PC-9 (cell line): ENCODE results near the gene AKAP13.

Experiments used
- CTCF ChIP-seq: fragments of 200-600 bp; sonication (generic); conservative IDR thresholded peaks from 2 replicates; pipeline ENCODE4 v1.6.1; 2017; ENCODE audit warnings: mixed run types, antibody characterized with exemption, mild to moderate bottlenecking, moderate library complexity
- EZH2 ChIP-seq: fragments of 200-600 bp; sonication (generic); IDR thresholded peaks from 2 replicates; pipeline ENCODE4 v1.8.0; 2017; ENCODE audit warnings: antibody characterized with exemption, low read depth

DNA sequence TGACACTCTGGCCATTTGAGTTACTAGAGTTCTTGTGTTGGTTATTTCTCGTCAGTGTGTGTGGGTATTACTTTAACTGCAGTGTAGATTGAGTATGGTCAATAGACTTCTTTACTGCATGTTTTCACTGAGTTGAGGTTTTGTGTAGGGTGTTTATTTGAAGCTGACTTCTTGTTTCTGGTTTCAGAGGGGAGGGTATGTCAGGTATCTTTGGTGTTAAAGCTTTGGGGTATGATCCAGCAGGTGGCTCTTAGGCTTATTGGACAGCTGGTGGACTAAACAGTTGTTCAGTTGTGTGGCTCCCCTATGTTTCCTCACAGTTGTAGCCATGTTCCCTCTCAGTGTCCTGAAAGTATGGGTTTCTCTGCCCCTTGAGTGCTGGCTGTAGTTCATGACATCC lies 72.0 kb downstream of the AKAP13 start:
- TF ChIP-seq CTCF (no peak), EZH2 (no peak)
